Measurements from ENCODE around the gene ARHGAP21. TPM values are rescaled to one million over a fixed set of nuclear protein-coding genes. Genes with fewer than 3 reads are reported as not detected.

The ARHGAP21 gene
- total RNA-seq, 1 experiment from 2014 or later, result 45.8 TPM

DNA sequence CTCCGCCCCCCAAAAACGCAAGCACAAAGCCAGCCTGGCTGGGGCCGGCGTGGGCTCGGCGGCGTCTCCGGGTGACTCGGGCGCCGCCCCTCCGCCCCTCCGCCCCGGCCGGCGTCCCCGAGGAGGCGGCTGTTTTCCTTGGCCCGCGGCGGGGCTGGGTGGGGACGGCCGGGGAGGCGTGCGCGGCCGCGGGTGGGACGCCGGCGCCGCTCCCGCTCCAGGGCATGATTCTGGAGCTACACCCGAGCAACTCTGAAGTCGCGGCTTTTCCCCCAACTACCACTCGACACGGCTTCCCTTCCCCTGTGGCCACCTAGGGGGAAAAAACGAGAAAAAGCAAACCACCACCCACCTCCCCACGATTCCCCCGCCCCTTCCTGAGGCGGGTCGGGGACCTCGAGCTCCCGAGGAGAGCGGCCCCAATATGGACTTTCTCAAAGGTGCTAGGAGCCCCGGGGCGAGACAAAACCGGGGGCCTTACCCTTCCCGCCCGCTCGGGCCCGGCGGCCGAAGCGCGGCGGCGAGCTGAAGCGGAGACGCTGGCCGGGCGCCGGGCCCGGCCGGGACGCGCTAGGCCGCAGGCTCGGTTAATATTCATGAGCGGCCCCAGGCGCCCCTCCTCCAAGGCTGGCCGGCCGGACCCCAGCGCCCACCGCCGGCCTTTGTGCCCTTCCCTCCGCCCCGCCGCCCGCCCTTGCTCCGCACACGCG is 856 bp downstream of the ARHGAP21 start:
- TF ChIP-seq POLR2AphosphoS5 (IDR thresholded peaks at IDR 0.05; ENCODE audit: low read depth, low read length) (no peak), SIN3A (IDR thresholded peaks at IDR 0.05; ENCODE audit: borderline replicate concordance, insufficient read depth, low read depth, low read length) (no peak), TCF7L2 (IDR thresholded peaks at IDR 0.05; ENCODE audit: low read depth, low read length) (no peak)
- TF ChIP-seq, protein P1, sequence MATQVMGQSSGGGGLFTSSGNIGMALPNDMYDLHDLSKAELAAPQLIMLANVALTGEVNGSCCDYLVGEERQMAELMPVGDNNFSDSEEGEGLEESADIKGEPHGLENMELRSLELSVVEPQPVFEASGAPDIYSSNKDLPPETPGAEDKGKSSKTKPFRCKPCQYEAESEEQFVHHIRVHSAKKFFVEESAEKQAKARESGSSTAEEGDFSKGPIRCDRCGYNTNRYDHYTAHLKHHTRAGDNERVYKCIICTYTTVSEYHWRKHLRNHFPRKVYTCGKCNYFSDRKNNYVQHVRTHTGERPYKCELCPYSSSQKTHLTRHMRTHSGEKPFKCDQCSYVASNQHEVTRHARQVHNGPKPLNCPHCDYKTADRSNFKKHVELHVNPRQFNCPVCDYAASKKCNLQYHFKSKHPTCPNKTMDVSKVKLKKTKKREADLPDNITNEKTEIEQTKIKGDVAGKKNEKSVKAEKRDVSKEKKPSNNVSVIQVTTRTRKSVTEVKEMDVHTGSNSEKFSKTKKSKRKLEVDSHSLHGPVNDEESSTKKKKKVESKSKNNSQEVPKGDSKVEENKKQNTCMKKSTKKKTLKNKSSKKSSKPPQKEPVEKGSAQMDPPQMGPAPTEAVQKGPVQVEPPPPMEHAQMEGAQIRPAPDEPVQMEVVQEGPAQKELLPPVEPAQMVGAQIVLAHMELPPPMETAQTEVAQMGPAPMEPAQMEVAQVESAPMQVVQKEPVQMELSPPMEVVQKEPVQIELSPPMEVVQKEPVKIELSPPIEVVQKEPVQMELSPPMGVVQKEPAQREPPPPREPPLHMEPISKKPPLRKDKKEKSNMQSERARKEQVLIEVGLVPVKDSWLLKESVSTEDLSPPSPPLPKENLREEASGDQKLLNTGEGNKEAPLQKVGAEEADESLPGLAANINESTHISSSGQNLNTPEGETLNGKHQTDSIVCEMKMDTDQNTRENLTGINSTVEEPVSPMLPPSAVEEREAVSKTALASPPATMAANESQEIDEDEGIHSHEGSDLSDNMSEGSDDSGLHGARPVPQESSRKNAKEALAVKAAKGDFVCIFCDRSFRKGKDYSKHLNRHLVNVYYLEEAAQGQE (IDR thresholded peaks at IDR 0.05; ENCODE audit: insufficient read depth in 1 of 2, low read depth in 2 of 2, low read length in 1 of 2), result no peak
- TF ChIP-seq, protein P2, sequence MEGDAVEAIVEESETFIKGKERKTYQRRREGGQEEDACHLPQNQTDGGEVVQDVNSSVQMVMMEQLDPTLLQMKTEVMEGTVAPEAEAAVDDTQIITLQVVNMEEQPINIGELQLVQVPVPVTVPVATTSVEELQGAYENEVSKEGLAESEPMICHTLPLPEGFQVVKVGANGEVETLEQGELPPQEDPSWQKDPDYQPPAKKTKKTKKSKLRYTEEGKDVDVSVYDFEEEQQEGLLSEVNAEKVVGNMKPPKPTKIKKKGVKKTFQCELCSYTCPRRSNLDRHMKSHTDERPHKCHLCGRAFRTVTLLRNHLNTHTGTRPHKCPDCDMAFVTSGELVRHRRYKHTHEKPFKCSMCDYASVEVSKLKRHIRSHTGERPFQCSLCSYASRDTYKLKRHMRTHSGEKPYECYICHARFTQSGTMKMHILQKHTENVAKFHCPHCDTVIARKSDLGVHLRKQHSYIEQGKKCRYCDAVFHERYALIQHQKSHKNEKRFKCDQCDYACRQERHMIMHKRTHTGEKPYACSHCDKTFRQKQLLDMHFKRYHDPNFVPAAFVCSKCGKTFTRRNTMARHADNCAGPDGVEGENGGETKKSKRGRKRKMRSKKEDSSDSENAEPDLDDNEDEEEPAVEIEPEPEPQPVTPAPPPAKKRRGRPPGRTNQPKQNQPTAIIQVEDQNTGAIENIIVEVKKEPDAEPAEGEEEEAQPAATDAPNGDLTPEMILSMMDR (IDR thresholded peaks at IDR 0.05), result no peak
- no peak for DNase-seq (ENCODE audit: low read depth, low spot score)
- intact Hi-C loops (cut with micrococcal nuclease; ENCODE audit: unreplicated experiment), result loop anchor here (5.0 to 10.0 kb wide), 3 partner anchors 81 to 362 kb away; partner anchors contain the start of gene PRTFDC1
- CTCF ChIA-PET, result interaction anchor here (0.7 kb wide), 1 partner anchor 765 kb away, joined by 4 read pairs; no protein-coding TSS in a partner anchor
- no TSS peak for BruUV-seq (replicated peaks)
- peaks cover 6% of the 10 kb centered on the region; the same call in 1 of the 2 replicates for H3K4me1 ChIP-seq (ENCODE audit: control insufficient read depth, insufficient read depth, low read length)
- H3K36me3 ChIP-seq (ENCODE audit: control insufficient read depth, insufficient read depth, low read length), result no peaks in the 10 kb centered on the region
- H3K27ac ChIP-seq (ENCODE audit: low read length), result peak overlapping the region; percentile 75
- ATAC-seq, result peak; percentile 55
- POLR2A ChIA-PET, result interaction anchor here (0.5 kb wide), 1 partner anchor 21 kb away, joined by 12 read pairs; no protein-coding TSS in a partner anchor
- in situ Hi-C loops (cut with HindIII; ENCODE audit: low pct_unique_long_range_greater_than_20kb, low sequenced_read_pairs), result no loop called here
- no peaks in the 10 kb centered on the region for H3K9me3 ChIP-seq (ENCODE audit: control insufficient read depth, insufficient read depth, low read depth, low read length)
- H3K27me3 ChIP-seq (ENCODE audit: control insufficient read depth, insufficient read depth, low read length), result no peaks in the 10 kb centered on the region
- H3K4me3 ChIP-seq (ENCODE audit: low read depth in 2 of 2, low read length in 2 of 2), result peak overlapping the region; percentile 77 to 79

DNA sequence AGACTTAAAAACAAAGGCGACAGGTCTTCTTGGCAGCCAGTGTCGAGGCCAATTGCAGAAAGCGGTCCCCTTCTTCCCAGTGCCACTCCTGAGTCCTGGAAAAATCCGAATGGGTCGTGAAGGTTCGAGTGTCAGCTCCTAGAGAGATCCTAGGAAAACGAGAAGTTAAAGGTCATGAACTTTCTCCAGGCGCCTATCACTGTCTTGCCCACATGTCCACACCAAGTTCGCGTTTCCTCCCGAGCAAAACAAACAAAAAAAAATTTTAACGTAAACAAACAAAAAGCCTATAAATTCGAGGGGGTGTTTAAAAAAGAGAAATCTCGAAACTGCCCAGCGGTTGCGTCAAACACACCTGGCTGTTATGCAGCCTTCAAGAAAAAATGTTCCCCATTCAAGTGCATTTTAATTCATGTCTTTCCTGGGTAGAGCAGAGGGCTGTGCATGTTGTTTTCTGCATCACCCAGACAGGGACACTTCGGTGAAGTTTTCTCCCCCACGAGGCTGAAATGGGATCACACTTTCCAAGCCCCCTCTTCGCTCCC is 1.5 kb downstream of the ARHGAP21 start:
- in situ Hi-C loops (cut with HindIII; ENCODE audit: low pct_unique_long_range_greater_than_20kb, low sequenced_read_pairs) (no loop called here), intact Hi-C loops (cut with micrococcal nuclease; ENCODE audit: unreplicated experiment) (loop anchor here (5.0 to 10.0 kb wide), 3 partner anchors 80 to 363 kb away; partner anchors contain the start of gene PRTFDC1)
- ChIA-PET CTCF (no interaction called here), POLR2A (no interaction called here)
- peak overlapping the region; percentile 75 for H3K27ac ChIP-seq (ENCODE audit: low read length)
- H3K4me1 ChIP-seq (ENCODE audit: control insufficient read depth, insufficient read depth, low read length), result peaks cover 8% of the 10 kb centered on the region; the same call in 1 of the 2 replicates
- ATAC-seq (no peak), DNase-seq (ENCODE audit: low read depth, low spot score) (no peak)
- H3K36me3 ChIP-seq (ENCODE audit: control insufficient read depth, insufficient read depth, low read length), result no peaks in the 10 kb centered on the region
- no peaks in the 10 kb centered on the region for H3K9me3 ChIP-seq (ENCODE audit: control insufficient read depth, insufficient read depth, low read depth, low read length)
- BruUV-seq (replicated peaks), result no TSS peak
- TF ChIP-seq, protein P2 (IDR thresholded peaks at IDR 0.05), result no peak
- TF ChIP-seq POLR2AphosphoS5 (IDR thresholded peaks at IDR 0.05; ENCODE audit: low read depth, low read length) (no peak), SIN3A (IDR thresholded peaks at IDR 0.05; ENCODE audit: borderline replicate concordance, insufficient read depth, low read depth, low read length) (no peak), TCF7L2 (IDR thresholded peaks at IDR 0.05; ENCODE audit: low read depth, low read length) (no peak)
- TF ChIP-seq, protein P1 (IDR thresholded peaks at IDR 0.05; ENCODE audit: insufficient read depth in 1 of 2, low read depth in 2 of 2, low read length in 1 of 2), result no peak
- H3K4me3 ChIP-seq (ENCODE audit: low read depth in 2 of 2, low read length in 2 of 2), result peak overlapping the region; percentile 77 to 79
- H3K27me3 ChIP-seq (ENCODE audit: control insufficient read depth, insufficient read depth, low read length), result no peaks in the 10 kb centered on the region
